Body of pancreas (tissue), 4 donors: ENCODE measurements around the gene MYO9B. TPM values are rescaled to one million over a fixed set of nuclear protein-coding genes. Genes with fewer than 3 reads are reported as not detected.

ENCODE experiments used
- ATAC-seq: fragments of 150-250 bp; one replicate; pipeline ENCODE4 v1.9.1; 2016
- DNase-seq, 4 donors: peaks; one replicate each; pipeline ENCODE4 v3.0.0-alpha.2; 2019
- H3K27ac ChIP-seq, 4 donors: fragments of 200-600 bp; sonication (generic); 1 replicate in 3 of 4; 2 replicates in 1 of 4; pipeline versions ENCODE4 v1.5.1 to v1.6.1; 2016 to 2019; ENCODE audit warnings: mild to moderate bottlenecking in 1 of 4, mixed read lengths in 1 of 4, moderate library complexity in 1 of 4
- H3K27me3 ChIP-seq, 2 donors: fragments of 200-600 bp; sonication (generic); one replicate each; pipeline ENCODE4 v1.6.0; 2016; ENCODE audit warnings: mild to moderate bottlenecking in 1 of 2
- H3K36me3 ChIP-seq, 2 donors: fragments of 200-600 bp; sonication (generic); replicated peaks in 1 of 2; 2 replicates each; pipeline ENCODE4 v1.5.1; 2016; ENCODE audit warnings: low read depth in 2 of 2; ENCODE audit not compliant: insufficient read depth in 1 of 2
- H3K4me1 ChIP-seq: fragments of 200-600 bp; sonication (generic); one replicate; pipeline ENCODE4 v1.6.0; 2016
- H3K4me3 ChIP-seq, 2 donors: fragments of 200-600 bp; sonication (generic); 1 replicate in 1 of 2; 2 replicates in 1 of 2; pipeline ENCODE4 v1.5.1; 2016 to 2019
- H3K9me3 ChIP-seq, 3 donors: fragments of 200-600 bp; sonication (generic); 1 replicate in 2 of 3; 2 replicates in 1 of 3; pipeline ENCODE4 v1.5.1; 2016
- CTCF ChIP-seq, 7 experiments: fragments of 450-650 bp in 4 of 7; fragments of 200-600 bp in 3 of 7; sonication (generic) in 3 of 7; IDR thresholded peaks; one replicate each; pipeline ENCODE4 v1.5.1; 2016 to 2019; ENCODE audit warnings: antibody characterized with exemption in 7 of 7
- POLR2A ChIP-seq, 3 donors: fragments of 450-650 bp; IDR thresholded peaks; one replicate each; pipeline ENCODE4 v1.6.1; 2016; ENCODE audit warnings: antibody characterized with exemption in 3 of 3, mild to moderate bottlenecking in 2 of 3
- WGBS, 2 donors: methylation state at CpG; one replicate each; pipeline ENCODE4 v1.1.5; 2017; 5-methylcytosine and 5-hydroxymethylcytosine counted together
- intact Hi-C: fragments of 100-400 bp; cut with DNase I; formaldehyde crosslinking; loops from one replicate; pipeline ENCODE4 v1.15.1; 2023
- total RNA-seq, 2 donors: library from RNA; depleted of rRNA; stranded (reverse); fragments of >200 nt; gene quantifications; one replicate each; pipeline ENCODE4 v1.1.0, GENCODE V29; 2016

The MYO9B gene
- total RNA-seq, 2 donors from 2014 or later, result 26.2 to 56.0 TPM

- intact Hi-C loops, result loop anchor here (10.0 kb wide), 1 partner anchor 139 kb away; the partner anchor contains the start of gene USE1
- peak overlapping the region; percentile 55 to 82 (median 66) for H3K27ac ChIP-seq
- H3K4me3 ChIP-seq, result peak overlapping the region; percentile 46 to 81
- no peak for TF ChIP-seq POLR2A (IDR thresholded peaks at IDR 0.05)
- no peak for TF ChIP-seq CTCF (IDR thresholded peaks at IDR 0.05)
- no peaks in the 10 kb centered on the region for H3K36me3 ChIP-seq
- DNase-seq (peak; percentile 25 to 58 (median 38)), ATAC-seq (no peak)
- peaks cover 33% of the 10 kb centered on the region for H3K4me1 ChIP-seq
- no peaks in the 10 kb centered on the region for H3K9me3 ChIP-seq
- WGBS, 2 donors, result 0 to 1% methylated on average over 40 to 43 of the region's 43 CpGs
- H3K27me3 ChIP-seq, result no peaks in the 10 kb centered on the region
Measured at GRCh38 chr19:17075864-17076542, 426 bp downstream of the MYO9B start.

GRCh38 chr19:17076543-17076991, 990 bp downstream of the MYO9B start:
- no peaks in the 10 kb centered on the region for H3K9me3 ChIP-seq
- H3K4me3 ChIP-seq, result peak overlapping the region; percentile 46 to 81
- H3K4me1 ChIP-seq, result peaks cover 33% of the 10 kb centered on the region
- WGBS, 2 donors, result 0 to 16% methylated on average over 2 to 12 of the region's 12 CpGs
- H3K27me3 ChIP-seq, result no peaks in the 10 kb centered on the region
- no peaks in the 10 kb centered on the region for H3K36me3 ChIP-seq
- ATAC-seq, result no peak
- intact Hi-C loops, result loop anchor here (10.0 kb wide), 1 partner anchor 138 kb away; the partner anchor contains the start of gene USE1
- peak overlapping the region in 3 of 4 donors; percentile 55 to 82 (median 77) for H3K27ac ChIP-seq
- TF ChIP-seq POLR2A (IDR thresholded peaks at IDR 0.05) (no peak), CTCF (IDR thresholded peaks at IDR 0.05) (no peak)
- DNase-seq, result peak in 2 of 4 donors; percentile 12 to 23

GRCh38 chr19:17077447-17078028, 2.0 kb downstream of the MYO9B start:
- intact Hi-C loops, result loop anchor here (10.0 kb wide), 1 partner anchor 137 kb away; the partner anchor contains the start of gene USE1
- ATAC-seq (no peak), DNase-seq (no peak)
- H3K9me3 ChIP-seq, result no peaks in the 10 kb centered on the region
- no peaks in the 10 kb centered on the region for H3K36me3 ChIP-seq
- no peak overlapping the region for H3K27ac ChIP-seq
- no peak for TF ChIP-seq POLR2A (IDR thresholded peaks at IDR 0.05)
- TF ChIP-seq CTCF (IDR thresholded peaks at IDR 0.05), result no peak
- H3K4me3 ChIP-seq, result no peak overlapping the region
- WGBS, 2 donors, result 82 to 85% methylated on average over 16 to 17 of the region's 17 CpGs
- peaks cover 42% of the 10 kb centered on the region for H3K4me1 ChIP-seq
- H3K27me3 ChIP-seq, result no peaks in the 10 kb centered on the region

- Histone ChIP-seq H3K27me3 (no peaks in the 10 kb centered on the region), H3K4me1 (peaks cover 42% of the 10 kb centered on the region), H3K27ac (no peak overlapping the region), H3K36me3 (no peaks in the 10 kb centered on the region), H3K9me3 (no peaks in the 10 kb centered on the region), H3K4me3 (no peak overlapping the region)
- ATAC-seq, result no peak
- intact Hi-C loops, result loop anchor here (10.0 kb wide), 1 partner anchor 137 kb away; the partner anchor contains the start of gene USE1
- DNase-seq, result no peak
- WGBS, 2 donors, result 81 to 91% methylated on average over 17 to 19 of the region's 19 CpGs
- TF ChIP-seq POLR2A (IDR thresholded peaks at IDR 0.05), result no peak
- no peak for TF ChIP-seq CTCF (IDR thresholded peaks at IDR 0.05)
Measured at GRCh38 chr19:17078036-17078919, 2.7 kb downstream of the MYO9B start.
